ENCODE data around the gene RABGAP1L.

- TF ChIP-seq POLR2A (IDR thresholded peaks at IDR 0.05) (no peak), CTCF (IDR thresholded peaks at IDR 0.05) (no peak)
Observed at GRCh38 chr1:175024773-175025172, 865.5 kb downstream of the RABGAP1L start.

All from right lobe of liver (tissue), 4 donors.